Measurements from ENCODE around the gene KIFC1. TPM values are rescaled to one million over a fixed set of nuclear protein-coding genes. Genes with fewer than 3 reads are reported as not detected.

Gene KIFC1
- total and polyA plus RNA-seq, 9 of the 15 experiments (the other 6 are each of a cell fraction or from before 2014, with no cell fraction given), result 1.3 to 95.2 (median 76.9) TPM

DNA sequence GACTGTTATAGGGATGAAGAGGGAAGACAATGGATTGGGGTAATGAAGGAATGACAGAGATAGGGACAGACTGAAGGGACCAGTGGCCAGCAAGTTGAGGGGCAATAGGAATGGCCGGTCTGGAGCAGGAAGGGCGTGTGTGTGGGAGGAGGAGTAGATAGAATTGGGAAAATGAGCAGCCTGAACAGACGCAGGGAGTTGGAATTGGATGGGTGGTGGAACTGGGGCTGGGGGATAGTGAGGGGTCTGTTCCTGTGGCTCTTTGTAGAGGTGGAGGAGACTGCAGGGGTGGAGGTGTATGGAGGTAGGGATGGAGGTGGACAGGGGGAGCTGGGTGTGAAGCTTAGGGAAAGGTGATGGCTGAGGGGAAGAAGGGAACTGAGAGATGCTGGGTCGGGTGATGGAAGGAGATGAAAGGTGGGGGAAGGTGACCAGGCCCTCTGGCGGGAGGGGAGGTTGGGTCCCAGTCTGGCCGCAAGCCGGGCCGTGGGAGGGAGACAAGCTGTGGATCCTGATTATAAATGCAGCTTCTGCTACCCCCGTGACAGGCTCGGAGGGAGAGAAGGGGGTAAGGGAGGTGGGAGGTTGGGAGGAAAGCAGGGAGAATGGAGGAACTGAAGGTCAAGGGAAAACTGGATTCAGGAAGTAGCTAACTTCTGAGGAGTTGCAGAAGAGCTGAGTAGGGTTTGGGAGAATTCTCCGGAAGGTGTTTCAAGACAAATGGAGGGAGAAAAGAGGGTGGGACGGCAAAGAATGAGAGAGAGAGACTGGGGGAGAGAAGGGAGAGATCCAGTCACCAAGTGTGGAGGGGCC lies 33.4 kb downstream of the KIFC1 start (continued):
- TF ChIP-seq ZBTB40 (IDR thresholded peaks at IDR 0.05), result peak; percentile 70
- TF ChIP-seq ZBTB40 (CRISPR knock-in tag; IDR thresholded peaks at IDR 0.05), result no peak
- TF ChIP-seq TEAD1 (CRISPR knock-in tag; IDR thresholded peaks at IDR 0.05), result no peak
- no peak for TF ChIP-seq NUFIP1 (IDR thresholded peaks at IDR 0.05; ENCODE audit: partially characterized antibody)
- TF ChIP-seq HBP1 (CRISPR knock-in tag; IDR thresholded peaks at IDR 0.05), result peak; percentile 76
- TF ChIP-seq RAD21 (CRISPR knock-in tag; conservative IDR thresholded peaks at IDR 0.05 in 1 of 2, IDR thresholded peaks at IDR 0.05 in 1 of 2), result peak in 1 of 2 experiments; percentile 23; a peak in 2 of 4 replicates
- peak; percentile 67 for TF ChIP-seq ESRRA (IDR thresholded peaks at IDR 0.05; ENCODE audit: borderline replicate concordance, low read depth)
- no peak for TF ChIP-seq ATF1 (CRISPR knock-in tag; IDR thresholded peaks at IDR 0.05)
- 0 out of 2 replicates have a peak, but pooled peaks have one; percentile 14 for TF ChIP-seq ATF1 (tag; IDR thresholded peaks at IDR 0.05)
- TF ChIP-seq ZBTB2 (IDR thresholded peaks at IDR 0.05), result 0 out of 2 replicates have a peak, but pooled peaks have one; percentile 34
- TF ChIP-seq MTA3 (IDR thresholded peaks at IDR 0.05; ENCODE audit: borderline replicate concordance), result 0 out of 2 replicates have a peak, but pooled peaks have one; percentile 4
